Measurements from ENCODE around the gene SLC9A6. TPM values are rescaled to one million over a fixed set of nuclear protein-coding genes. Genes with fewer than 3 reads are reported as not detected.

The SLC9A6 gene
- total RNA-seq, 1 experiment from 2014 or later, result 13.0 TPM

GRCh38 chrX:136057567-136057966, 72.3 kb downstream of the SLC9A6 start:
- intact Hi-C loops (cut with micrococcal nuclease; ENCODE audit: unreplicated experiment), result no loop called here
- H3K27ac ChIP-seq (ENCODE audit: low read depth, low read length, poor library complexity, severe bottlenecking), result no peak overlapping the region
- H3K9me3 ChIP-seq (ENCODE audit: low read depth, low read length, poor library complexity, severe bottlenecking), result no peaks in the 10 kb centered on the region
- no peaks in the 10 kb centered on the region for H3K36me3 ChIP-seq (ENCODE audit: insufficient read depth, low read length, poor library complexity, severe bottlenecking)
- BruUV-seq (replicated peaks), result no TSS peak
- ChIA-PET CTCF (no interaction called here), POLR2A (ENCODE audit: low non-redundant PET) (interaction anchor here (0.6 kb wide), 1 partner anchor 134 kb away, joined by 4 read pairs; no protein-coding TSS in a partner anchor)
- no peak for TF ChIP-seq CTCF (conservative IDR thresholded peaks at IDR 0.05; ENCODE audit: low read depth, low read length)
- TF ChIP-seq EZH2 (IDR thresholded peaks at IDR 0.05; ENCODE audit: borderline replicate concordance, low read depth, low read length, poor library complexity, severe bottlenecking), result no peak
- H3K27me3 ChIP-seq (replicated peaks; ENCODE audit: insufficient read depth, low read depth, low read length, poor library complexity), result no peaks in the 10 kb centered on the region
- H3K4me1 ChIP-seq (ENCODE audit: insufficient read depth, low read length, poor library complexity, severe bottlenecking), result no peaks in the 10 kb centered on the region
- DNase-seq (ENCODE audit: low spot score), result no peak
- H3K4me3 ChIP-seq (ENCODE audit: low read depth, low read length, poor library complexity, severe bottlenecking), result no peak overlapping the region

- no TSS peak for BruUV-seq (replicated peaks)
- Histone ChIP-seq H3K27ac (ENCODE audit: low read depth, low read length, poor library complexity, severe bottlenecking) (no peak overlapping the region), H3K27me3 (replicated peaks; ENCODE audit: insufficient read depth, low read depth, low read length, poor library complexity) (no peaks in the 10 kb centered on the region), H3K36me3 (ENCODE audit: insufficient read depth, low read length, poor library complexity, severe bottlenecking) (no peaks in the 10 kb centered on the region), H3K4me3 (ENCODE audit: low read depth, low read length, poor library complexity, severe bottlenecking) (no peak overlapping the region), H3K9me3 (ENCODE audit: low read depth, low read length, poor library complexity, severe bottlenecking) (no peaks in the 10 kb centered on the region), H3K4me1 (ENCODE audit: insufficient read depth, low read length, poor library complexity, severe bottlenecking) (peaks cover 3% of the 10 kb centered on the region)
- POLR2A ChIA-PET (ENCODE audit: low non-redundant PET), result interaction anchor here (0.6 kb wide), 1 partner anchor 24 kb away, joined by 4 read pairs; no protein-coding TSS in a partner anchor
- no peak for TF ChIP-seq CTCF (conservative IDR thresholded peaks at IDR 0.05; ENCODE audit: low read depth, low read length)
- no peak for TF ChIP-seq EZH2 (IDR thresholded peaks at IDR 0.05; ENCODE audit: borderline replicate concordance, low read depth, low read length, poor library complexity, severe bottlenecking)
- CTCF ChIA-PET, result no interaction called here
- intact Hi-C loops (cut with micrococcal nuclease; ENCODE audit: unreplicated experiment), result no loop called here
- no peak for DNase-seq (ENCODE audit: low spot score)
Measured at GRCh38 chrX:136059350-136059749, 74.1 kb downstream of the SLC9A6 start.

- H3K27me3 ChIP-seq (replicated peaks; ENCODE audit: insufficient read depth, low read depth, low read length, poor library complexity), result no peaks in the 10 kb centered on the region
- ChIA-PET CTCF (no interaction called here), POLR2A (ENCODE audit: low non-redundant PET) (no interaction called here)
Measured at GRCh38 chrX:136061286-136061685, 76.1 kb downstream of the SLC9A6 start.

More at GRCh38 chrX:136061286-136061685, 76.1 kb downstream of the SLC9A6 start:
- BruUV-seq (replicated peaks), result no TSS peak
- H3K9me3 ChIP-seq (ENCODE audit: low read depth, low read length, poor library complexity, severe bottlenecking), result no peaks in the 10 kb centered on the region
- H3K4me3 ChIP-seq (ENCODE audit: low read depth, low read length, poor library complexity, severe bottlenecking), result no peak overlapping the region
- no peak overlapping the region for H3K27ac ChIP-seq (ENCODE audit: low read depth, low read length, poor library complexity, severe bottlenecking)
- TF ChIP-seq CTCF (conservative IDR thresholded peaks at IDR 0.05; ENCODE audit: low read depth, low read length) (no peak), EZH2 (IDR thresholded peaks at IDR 0.05; ENCODE audit: borderline replicate concordance, low read depth, low read length, poor library complexity, severe bottlenecking) (no peak)
- H3K4me1 ChIP-seq (ENCODE audit: insufficient read depth, low read length, poor library complexity, severe bottlenecking), result peaks cover 3% of the 10 kb centered on the region
- DNase-seq (ENCODE audit: low spot score), result no peak
- intact Hi-C loops (cut with micrococcal nuclease; ENCODE audit: unreplicated experiment), result no loop called here
- H3K36me3 ChIP-seq (ENCODE audit: insufficient read depth, low read length, poor library complexity, severe bottlenecking), result no peaks in the 10 kb centered on the region

Data from A673 (cell line).